HG03060 (cell line): ENCODE results near the gene AXIN1.
"Not testable (repeated sequence)": the region's sequence is repeated elsewhere in the genome, so short reads cannot be mapped to it uniquely, and the experiment has no call there.

Source experiments
- ATAC-seq: cut with Tn5 transposase; IDR thresholded peaks from one replicate; pipeline ENCODE4 v1.9.1; 2021; ENCODE audit warnings: low read depth, moderate number of reproducible peaks; ENCODE audit not compliant: unreplicated experiment

AXIN1 gene

DNA sequence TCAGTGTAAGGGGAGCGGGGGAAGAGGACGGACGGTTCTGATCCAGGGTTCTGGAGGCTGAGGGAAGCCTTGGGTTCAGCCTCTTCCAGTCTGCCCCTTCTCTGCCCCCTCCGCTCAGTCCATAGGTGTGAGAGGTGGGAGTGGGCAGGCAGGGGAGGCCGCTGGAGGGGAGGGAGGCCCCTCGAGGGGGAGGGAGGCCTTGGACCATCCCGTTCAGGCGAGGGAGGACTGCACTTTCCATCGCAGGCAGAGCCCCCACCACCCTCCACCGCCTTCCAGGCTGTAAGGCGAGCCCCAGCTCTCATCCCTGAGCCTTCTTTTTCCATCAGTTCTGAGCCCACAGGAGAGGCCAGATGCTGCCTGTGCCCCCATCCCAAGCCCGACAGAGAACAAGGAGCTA is 4.2 kb upstream of the AXIN1 start:
- ATAC-seq = no peak

DNA sequence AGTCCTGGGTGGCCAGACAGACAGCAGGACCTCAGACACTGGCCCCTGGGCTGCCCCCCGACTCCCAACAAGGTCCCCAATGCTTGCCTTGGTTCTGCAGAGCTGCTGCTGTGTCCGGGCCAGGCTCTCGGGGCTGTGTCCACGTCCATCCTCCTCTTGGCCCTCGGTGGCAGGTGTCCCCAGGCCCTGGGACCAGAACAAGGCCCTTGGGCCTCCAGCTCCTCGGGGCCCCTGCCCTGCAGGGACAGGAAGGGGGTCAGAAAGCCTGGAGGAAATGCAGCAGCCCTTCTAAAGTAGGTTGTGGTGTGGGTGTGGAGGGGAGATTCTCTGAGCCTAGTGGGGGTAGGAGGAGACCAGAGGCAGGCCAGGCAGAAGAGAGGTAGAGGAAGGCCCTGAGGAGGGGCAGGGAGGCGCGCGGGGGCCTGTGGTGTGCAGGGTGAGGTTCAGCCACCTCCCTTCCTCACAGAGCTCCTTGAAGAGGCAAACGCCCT is 2.5 kb upstream of the AXIN1 start:
- ATAC-seq = no peak

DNA sequence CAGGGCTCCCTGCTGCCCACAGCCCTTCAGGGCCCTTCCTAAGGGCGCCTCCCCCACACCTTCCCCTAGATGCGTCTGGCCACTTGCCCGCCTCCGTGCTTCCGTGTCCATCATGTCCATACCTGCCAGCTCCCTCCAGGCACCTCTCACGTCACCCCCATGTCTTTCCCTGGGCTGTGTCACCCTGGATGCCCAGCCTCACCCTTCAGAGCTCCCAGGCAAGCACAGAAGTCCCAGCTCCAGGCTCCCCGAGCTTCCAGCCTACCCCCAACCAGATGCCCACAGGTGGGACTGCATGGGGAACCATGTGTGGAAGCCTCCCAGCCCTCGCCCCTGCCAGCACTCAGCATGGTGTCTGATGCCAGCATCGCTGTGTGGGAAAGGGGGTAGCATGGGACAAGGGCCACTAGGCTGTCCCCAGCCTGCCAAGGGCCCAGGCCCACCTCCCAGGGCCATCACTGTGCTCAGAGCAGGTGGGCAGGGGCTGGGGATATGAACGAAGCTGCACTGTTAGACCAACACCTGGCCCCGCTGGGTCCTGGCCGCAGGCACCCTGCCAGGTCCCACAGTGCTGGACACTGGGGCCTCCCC is 1.9 kb upstream of the AXIN1 start:
- no peak for ATAC-seq

DNA sequence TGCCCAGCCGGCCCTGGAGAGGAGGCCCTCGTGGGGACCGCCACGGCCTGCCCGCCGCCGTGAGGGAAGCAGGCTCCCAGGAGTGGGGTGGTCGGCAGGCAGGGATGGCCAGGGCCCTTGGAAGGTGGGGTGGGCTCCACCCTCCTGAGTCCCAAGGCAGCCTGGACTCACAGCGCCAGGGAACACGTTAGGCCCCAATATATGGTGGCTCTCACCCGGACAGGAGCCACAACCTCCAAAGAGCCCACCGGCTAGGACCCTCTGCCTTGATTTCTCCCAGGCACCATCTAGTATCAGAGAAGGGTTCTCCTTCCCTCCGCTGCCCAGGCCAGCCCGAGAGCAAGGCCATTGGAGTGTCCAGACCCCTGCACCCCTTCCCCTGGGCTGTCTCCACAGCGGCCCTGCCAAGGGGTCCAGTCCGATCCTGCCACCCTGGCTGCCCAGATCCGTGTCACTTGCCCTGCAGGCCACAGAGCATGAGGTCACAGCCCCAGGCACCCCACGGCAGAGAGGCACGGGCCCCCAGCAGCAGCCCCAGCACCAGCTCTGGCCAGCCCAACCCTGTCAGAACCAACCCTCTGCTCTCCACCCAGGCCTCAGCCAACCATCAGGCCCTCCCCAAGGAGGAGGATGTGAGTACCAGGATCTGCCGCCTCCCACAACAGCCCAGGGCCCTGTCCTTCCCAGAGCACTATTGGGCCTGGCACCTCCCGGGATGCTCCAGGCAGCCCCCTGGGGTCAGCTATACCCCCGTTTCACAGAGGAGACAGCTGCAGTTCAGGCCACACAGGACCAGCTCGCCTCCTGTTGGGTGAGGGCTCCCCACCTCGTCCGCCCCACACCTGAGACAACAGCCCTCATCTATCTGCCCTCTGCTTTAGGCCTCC is 1.1 kb upstream of the AXIN1 start:
- ATAC-seq = no peak

DNA sequence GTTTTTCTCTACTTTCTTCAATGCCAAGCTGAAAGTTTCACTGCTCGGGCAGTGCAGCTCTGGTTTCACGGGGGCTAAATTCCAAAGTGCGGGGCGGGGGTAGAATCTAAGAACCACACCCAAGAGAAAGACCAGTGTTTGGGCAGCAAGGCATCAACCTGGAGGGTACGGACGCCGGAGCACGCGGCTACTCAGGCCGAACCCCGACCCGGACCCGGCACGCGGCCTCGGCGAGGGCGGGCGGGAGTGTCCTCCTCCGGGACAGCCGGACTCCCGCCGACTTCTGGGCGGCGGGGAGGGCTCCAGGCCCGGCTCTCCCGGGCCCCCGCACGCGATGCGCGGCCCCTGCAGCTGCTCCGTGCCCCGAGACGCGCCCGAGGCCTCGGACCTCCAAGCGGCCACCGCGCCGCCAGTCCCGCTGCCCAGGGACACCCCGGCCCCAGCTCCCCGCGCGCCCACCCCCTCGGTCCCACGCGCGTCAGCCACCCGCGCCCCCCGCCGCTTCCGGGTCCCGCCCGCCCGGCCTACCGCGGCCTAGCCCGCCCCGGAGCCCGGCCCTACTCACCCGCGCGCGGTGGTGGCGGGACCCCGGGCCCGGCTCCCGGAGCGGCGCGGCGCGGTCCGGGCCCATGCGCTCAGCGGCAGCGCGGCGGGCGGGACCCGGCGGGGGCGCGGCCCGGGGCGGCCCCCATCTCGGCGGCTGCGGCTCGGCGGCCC is 561 bp downstream of the AXIN1 start:
- no peak for ATAC-seq

DNA sequence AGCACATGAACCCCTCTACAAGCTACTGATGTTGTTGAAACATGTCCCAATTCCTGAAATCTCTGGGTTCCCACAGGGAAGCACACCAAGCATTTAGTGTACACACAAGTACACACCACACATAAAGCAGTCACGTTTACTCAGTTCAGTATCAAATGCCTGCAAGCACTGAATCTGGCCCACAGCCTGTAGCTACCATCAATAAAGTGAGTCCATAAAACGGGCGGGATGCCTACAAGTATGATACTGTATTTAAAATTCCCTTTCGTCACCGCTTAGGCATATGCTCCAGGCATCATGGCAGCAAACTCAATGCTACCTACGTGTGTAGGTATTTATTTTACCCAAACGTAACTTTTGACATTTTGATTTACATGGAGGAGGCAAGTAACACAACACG is 2.3 kb downstream of the AXIN1 start:
- no peak for ATAC-seq

DNA sequence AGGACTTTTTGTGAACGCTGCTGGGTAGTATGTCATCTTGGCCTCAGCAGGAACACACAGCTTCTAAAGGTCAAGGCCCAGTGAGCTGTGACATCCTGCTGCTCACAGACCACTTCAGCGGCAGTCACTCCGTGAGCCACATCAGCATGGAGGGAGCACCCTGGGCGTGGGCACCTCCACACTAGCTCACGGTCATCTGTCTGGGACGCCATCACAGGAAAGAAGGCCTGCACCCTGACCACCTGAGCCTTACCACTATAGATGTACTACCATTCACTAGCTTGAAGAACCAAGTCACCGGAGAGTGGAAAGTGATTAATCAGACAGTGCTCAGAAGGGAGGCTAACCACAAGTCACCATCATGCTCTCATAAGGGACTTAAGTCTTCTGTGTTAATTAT is 3.3 kb downstream of the AXIN1 start:
- ATAC-seq = no peak

DNA sequence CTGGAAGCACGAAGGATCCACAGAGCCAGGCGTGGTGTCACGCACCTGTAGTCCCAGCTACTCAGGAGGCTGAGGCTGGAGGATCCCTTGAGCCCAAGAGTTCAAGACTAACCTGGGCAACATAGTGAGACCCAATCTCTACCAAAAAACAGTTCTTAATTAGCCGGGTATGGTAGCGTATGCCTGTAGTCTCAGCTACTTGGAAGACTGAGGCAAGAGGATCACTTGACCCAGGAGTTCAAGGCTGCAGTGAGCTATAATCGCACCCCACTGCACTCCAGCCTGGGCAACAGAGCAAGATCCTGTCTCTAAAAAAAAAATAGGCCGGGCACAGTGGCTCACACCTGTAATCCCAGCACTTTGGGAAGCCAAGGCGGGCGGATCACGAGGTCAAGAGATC is 4.0 kb downstream of the AXIN1 start:
- not testable (repeated sequence) for ATAC-seq

DNA sequence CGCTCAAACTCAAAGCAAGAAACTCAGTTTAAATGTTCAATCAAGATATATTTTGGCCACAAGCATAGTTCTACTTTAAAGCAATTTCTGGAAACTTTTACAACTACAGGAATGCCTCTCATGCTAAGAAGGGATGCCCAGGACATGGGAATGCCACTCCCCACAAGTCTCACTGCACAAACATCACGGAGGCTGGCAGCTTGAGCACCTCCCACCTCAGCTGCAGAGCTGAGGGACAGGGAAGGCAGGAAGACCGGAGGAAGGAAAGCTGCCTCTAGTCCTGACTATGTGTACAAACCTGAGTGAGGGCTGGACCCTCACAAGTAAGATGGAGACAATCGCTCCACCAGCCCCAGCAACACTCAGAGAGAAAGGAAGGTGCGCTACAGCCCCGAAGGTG is 5.3 kb downstream of the AXIN1 start:
- no peak for ATAC-seq

DNA sequence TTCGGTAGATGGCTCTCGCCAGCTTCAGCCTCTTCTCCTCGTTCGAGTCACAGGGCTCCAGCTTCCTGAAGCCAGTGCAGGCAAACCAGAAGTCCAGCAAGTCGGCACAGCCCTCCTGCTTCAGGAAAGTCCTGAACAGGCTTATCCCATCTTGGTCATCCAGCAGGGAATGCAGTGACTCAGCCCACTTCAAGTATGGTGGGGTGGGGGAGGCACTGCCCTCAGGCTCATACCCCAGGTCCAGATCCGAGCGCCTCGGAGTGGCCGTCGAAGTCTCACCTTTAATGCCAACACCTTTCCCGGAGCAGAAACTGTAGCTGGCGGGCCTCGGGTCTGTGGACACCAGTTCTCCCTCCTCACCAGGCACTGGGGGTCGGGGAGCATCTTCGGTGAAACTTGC is 5.9 kb downstream of the AXIN1 start:
- ATAC-seq = no peak

DNA sequence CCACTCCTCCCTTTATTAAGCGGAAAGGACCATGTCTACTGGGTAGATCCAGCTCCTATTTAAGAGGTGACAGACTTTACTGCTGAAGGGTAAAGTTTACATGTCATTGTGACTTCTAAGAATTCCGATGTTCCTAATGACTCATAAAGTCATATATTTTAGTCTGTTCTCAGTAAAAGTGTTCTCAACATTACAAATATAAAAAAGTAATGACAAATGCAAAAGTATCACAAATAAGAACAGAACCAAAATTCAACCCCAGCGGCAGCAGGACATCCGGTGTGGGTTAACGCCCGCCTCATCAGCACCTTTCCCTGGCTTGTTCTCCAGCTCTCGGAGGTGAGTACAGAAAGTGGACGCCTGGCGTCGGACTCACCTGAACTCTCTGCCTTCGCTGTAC is 6.8 kb downstream of the AXIN1 start:
- no peak for ATAC-seq

DNA sequence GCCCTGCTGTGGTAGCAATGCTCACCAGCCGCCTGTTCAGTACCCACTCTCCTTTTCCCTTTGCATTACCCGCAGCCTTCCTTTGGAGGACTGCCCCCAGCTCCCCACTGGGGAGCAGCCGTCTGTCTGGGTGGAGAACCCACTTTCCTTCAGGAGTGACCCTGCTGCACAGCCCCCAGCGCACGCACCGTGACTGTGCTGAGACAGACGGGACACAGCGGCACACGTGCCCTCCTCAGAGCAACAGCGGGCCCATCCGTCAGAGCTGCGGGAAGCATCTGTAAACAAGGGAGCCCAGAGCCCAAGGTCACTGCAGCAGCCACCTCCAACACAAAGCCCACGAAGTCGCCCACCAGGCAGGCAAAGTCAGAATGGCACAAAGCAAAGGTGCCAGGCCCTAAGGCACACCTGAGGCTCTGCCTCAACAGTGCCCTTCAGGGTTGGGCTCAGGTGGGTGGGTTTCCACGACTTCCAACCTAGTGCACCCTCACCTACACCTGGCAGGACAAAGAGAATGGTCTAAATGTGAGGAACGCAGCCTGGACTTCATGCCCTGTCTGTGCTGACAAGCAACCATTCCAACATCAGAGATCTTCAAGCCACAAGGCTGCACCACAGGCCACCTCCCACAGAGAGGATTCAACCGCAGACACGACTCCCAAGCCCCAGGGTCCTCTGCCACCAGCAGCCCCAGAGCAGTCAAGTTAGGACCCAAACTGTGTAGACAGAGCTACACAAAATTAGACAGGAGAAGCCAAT is 9.9 kb downstream of the AXIN1 start:
- ATAC-seq = no peak

DNA sequence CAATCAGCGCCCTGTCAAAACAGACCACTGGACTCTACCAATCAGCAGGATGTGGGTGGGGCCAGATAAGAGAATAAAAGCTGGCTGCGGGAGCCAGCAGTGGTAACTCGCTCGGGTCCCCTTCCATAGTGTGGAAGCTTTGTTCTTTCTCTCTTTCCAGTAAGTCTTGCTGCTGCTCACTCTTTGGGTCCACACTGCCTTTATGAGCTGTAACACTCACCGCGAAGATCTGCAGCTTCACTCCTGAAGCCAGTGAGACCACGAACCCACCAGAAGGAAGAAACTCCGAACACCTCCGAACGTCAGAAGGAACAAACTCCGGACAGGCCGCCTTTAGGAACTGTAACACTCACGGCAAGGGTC is 10.6 kb downstream of the AXIN1 start:
- not testable (repeated sequence) for ATAC-seq

DNA sequence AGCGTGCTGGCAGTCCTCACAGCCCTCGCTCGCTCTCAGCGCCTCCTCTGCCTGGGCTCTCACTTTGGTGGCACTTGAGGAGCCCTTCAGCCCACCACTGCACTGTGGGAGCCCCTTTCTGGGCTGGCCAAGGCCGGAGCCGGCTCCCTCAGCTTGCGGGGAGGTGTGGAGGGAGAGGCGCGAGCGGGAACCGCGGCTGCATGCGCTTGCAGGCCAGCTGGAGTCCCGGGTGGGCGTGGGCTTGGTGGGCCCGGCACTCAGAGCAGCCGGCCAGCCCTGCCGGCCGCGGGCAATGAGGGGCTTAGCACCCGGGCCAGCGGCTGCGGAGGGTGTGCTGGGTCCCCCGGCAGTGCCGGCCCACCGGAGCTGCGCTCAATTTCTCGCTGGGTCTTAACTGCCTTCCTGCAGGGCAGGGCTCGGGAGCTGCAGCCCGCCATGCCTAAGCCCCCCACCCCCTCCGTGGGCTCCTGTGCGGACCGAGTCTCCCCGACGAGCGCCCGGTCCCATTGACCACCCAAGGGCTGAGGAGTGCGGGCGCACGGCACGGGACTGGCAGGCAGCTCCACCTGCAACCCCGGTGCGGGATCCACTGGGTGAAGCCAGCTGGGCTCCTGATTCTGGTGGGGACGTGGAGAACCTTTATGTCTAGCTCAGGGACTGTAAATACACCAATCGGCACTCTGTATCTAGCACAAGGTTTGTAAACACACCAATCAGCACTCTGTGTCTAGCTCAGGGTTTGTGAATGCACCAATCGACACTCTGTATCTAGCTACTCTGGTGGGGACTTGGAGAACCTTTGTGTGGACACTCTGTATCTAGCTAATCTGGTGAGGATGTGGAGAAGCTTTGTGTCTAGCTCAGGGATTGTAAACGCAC is 11.2 kb downstream of the AXIN1 start:
- ATAC-seq = not testable (repeated sequence)

DNA sequence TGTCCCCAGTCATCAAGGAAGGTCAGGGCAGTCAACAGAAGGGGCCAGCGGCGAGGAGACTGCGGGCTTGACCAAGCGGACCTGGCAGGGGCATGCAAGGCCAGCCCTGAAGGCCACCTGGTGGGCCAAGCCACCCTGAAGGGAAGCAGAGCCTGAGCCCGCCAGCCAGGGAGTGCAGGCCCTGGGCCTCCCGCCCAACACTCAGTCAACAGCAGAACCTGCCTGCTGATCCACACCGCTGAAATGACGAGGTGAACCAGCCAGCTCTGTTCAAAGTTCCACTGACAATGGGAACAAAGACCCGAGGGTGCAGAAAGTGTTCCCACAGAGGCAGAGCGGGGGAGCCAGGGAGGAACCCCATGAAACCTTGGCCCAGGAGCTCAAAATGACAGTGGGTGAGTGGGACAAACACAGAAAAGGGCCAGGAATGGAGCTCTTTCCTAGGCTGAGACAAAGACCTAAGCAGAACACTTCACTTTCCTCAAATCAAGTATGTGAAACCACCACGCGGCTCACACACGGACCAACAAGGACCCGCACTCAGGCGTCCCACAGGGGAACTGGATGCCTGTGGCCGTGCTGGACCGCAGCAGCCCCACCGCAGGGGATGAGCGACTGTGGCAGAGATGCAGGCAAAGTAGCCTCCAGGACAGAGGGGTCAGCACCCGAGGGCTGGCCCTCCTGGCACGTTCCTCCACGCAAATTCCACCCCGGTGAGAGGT is 12.0 kb downstream of the AXIN1 start:
- ATAC-seq = no peak

DNA sequence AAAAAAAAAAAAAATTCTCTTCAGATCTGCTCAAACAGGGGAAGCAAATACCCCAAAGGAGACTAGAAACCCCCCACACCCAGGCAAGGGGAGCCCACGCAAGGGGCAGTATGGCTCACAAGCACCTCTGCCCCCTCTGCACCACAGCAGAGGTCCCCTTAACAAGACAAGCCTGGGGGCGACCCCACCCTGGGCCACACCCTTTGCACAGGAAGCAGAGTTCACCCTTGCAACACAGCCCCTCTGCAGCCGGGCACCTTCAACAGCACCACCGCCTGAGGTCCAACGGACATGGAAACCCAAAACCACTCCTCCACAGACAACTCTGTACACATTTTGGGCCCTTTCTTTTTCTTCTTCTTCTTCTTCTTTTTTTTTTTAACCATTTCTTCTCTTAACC is 12.8 kb downstream of the AXIN1 start:
- ATAC-seq = no peak

DNA sequence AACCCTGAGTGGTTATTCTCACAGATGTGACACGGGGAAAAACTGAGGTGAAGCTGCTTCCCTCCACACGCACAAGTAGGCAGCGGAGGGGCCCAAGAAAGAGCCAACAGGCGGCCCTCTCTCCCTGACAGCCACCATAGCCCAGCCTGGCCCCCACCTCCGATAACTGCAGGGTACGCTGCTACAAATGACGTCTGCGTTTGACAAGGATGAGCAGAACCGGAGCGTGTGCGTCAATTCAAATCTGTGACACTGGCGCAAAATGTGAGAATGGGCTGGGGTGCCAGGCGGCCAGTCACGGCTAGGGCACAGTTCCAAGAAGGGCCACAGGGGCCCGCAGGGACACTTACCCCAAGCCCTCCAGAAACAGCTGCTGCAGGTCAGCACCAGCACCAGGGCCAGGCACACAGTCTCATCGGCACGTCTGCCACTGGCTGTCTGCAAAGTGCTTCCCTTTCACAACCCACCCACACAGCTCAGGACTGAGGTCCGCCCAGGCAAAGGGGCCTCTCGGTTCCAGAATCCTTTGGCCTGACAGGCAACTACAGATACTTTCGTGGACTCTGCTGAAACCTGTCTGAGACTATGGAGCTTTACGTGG is 14.4 kb downstream of the AXIN1 start:
- no peak for ATAC-seq

DNA sequence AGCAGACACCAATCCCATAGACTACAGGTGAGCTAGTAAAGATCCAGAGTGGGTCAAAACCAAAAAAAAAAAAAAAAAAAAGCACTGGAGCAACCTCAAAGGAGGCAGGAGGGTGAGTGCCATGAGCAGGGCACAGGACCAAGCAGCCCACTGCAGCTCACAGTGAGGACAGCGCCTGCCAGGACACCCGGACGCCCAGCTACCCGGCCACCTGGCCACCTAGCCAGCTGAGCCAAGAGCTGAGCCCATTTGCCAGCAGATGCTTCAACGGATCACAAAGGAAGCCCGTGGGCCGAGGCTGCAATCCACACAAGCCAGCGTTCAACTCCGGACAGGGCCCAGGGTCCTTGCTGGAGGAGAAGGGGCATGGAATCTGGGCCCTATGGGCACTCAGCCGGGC is 15.1 kb downstream of the AXIN1 start:
- ATAC-seq = no peak

DNA sequence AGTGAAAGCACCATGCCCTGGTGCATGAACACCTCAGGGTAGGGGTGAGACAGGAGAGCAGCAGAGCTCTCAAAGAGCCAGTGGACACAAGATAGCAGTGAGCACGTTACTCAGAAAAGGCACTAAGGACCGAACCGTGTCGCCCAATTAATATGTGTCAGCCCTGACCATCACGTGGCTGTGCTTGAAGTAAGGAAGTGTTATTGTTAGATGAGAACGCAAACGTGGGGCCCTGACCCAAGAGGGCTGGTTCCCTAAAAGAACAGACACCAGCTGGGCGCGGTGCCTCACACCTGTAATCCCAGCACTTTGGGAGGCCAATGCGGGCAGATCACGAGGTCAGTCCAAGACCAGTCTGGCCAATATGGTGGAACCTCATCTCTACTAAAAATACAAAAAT is 16.3 kb downstream of the AXIN1 start:
- ATAC-seq = no peak
